Naive thymus-derived CD4-positive, alpha-beta T cell (primary cell): ENCODE measurements around the gene LRMDA. TPM values are rescaled to one million over a fixed set of nuclear protein-coding genes. Genes with fewer than 3 reads are reported as not detected.

Source experiments
- ATAC-seq: fragments of 150-1000 bp; cut with Tn5 transposase; 2 replicates; pipeline ENCODE4 v1.10.0; 2021; ENCODE audit warnings: mild to moderate bottlenecking, moderate library complexity
- CTCF ChIA-PET: fragments of 350-600 bp; sonication (Branson Sonifier 250); formaldehyde crosslinking; loops from one replicate; lab custom pipeline; 2021; ENCODE audit warnings: antibody characterized with exemption; lab: Charles Lee
- POLR2A ChIA-PET: fragments of 350-600 bp; sonication (Branson Sonifier 250); formaldehyde crosslinking; loops from one replicate; lab custom pipeline; 2021; ENCODE audit warnings: antibody characterized with exemption, inconsistent platforms; lab: Charles Lee
- DNase-seq, 9 donors: peaks; one replicate each; pipeline versions ENCODE4 v3.0.0 to v3.0.0-alpha.2; 2020 to 2022; ENCODE audit warnings: mixed read lengths in 1 of 9
- H3K27ac ChIP-seq: one replicate; pipeline ENCODE4 v1.7.0; 2013; ENCODE audit warnings: mild to moderate bottlenecking, low read depth, low read length, moderate library complexity
- H3K27me3 ChIP-seq, 2 donors: one replicate each; pipeline ENCODE4 v1.7.0; 2013; ENCODE audit warnings: low read length in 2 of 2, mild to moderate bottlenecking in 2 of 2, moderate library complexity in 2 of 2; ENCODE audit not compliant: control insufficient read depth in 2 of 2, insufficient read depth in 2 of 2
- H3K36me3 ChIP-seq, 3 experiments: 1 replicate in 2 of 3; 2 replicates in 1 of 3; pipeline ENCODE4 v1.7.0; 2013; ENCODE audit warnings: low read length in 3 of 3, mild to moderate bottlenecking in 3 of 3, moderate library complexity in 1 of 3; ENCODE audit not compliant: insufficient read depth in 3 of 3, control insufficient read depth in 2 of 3
- H3K4me1 ChIP-seq, 2 donors: one replicate each; pipeline ENCODE4 v1.7.0; 2013; ENCODE audit warnings: low read length in 2 of 2, mild to moderate bottlenecking in 2 of 2, moderate library complexity in 1 of 2; ENCODE audit not compliant: control insufficient read depth in 2 of 2, insufficient read depth in 2 of 2
- H3K4me3 ChIP-seq: 2 replicates; pipeline ENCODE4 v1.7.0; 2013; ENCODE audit warnings: mild to moderate bottlenecking, low read length
- H3K9me3 ChIP-seq, 3 experiments: 1 replicate in 2 of 3; 2 replicates in 1 of 3; pipeline ENCODE4 v1.7.0; 2013; ENCODE audit warnings: low read length in 3 of 3; ENCODE audit not compliant: control insufficient read depth in 2 of 3
- H3K27ac Mint-ChIP-seq, 9 donors: one replicate each; pipeline ENCODE4 v1.8.0; 2020 to 2022; ENCODE audit warnings: mixed read lengths in 9 of 9, mild to moderate bottlenecking in 8 of 9, moderate library complexity in 5 of 9, inconsistent platforms in 2 of 9
- H3K27me3 Mint-ChIP-seq, 5 donors: one replicate each; pipeline ENCODE4 v1.8.0; 2021 to 2022; ENCODE audit warnings: mixed read lengths in 5 of 5, mild to moderate bottlenecking in 1 of 5
- H3K36me3 Mint-ChIP-seq, 5 donors: one replicate each; pipeline ENCODE4 v1.8.0; 2020 to 2022; ENCODE audit warnings: mixed read lengths in 5 of 5, mild to moderate bottlenecking in 3 of 5, inconsistent platforms in 1 of 5
- H3K4me1 Mint-ChIP-seq, 7 donors: one replicate each; pipeline ENCODE4 v1.8.0; 2020 to 2022; ENCODE audit warnings: mixed read lengths in 7 of 7, mild to moderate bottlenecking in 3 of 7, inconsistent platforms in 1 of 7
- H3K4me3 Mint-ChIP-seq, 10 donors: one replicate each; pipeline ENCODE4 v1.8.0; 2020 to 2022; ENCODE audit warnings: mild to moderate bottlenecking in 10 of 10, mixed read lengths in 10 of 10, moderate library complexity in 6 of 10, inconsistent platforms in 2 of 10
- H3K9me3 Mint-ChIP-seq, 11 donors: one replicate each; pipeline ENCODE4 v1.8.0; 2020 to 2022; ENCODE audit warnings: mixed read lengths in 11 of 11, mild to moderate bottlenecking in 4 of 11, inconsistent platforms in 1 of 11, moderate library complexity in 1 of 11
- intact Hi-C, 2 donors: fragments of 100-400 bp; cut with micrococcal nuclease; formaldehyde crosslinking; loops; one replicate each; pipeline ENCODE4 v1.15.1; 2023
- polyA plus RNA-seq, 2 donors: library from polyadenylated mRNA; unstranded; fragments of 300-500 nt; fragmentation: Illumina TruSeq; gene quantifications; one replicate each; pipeline ENCODE4 v1.2.3, GENCODE V29; 2021
- total RNA-seq, 6 experiments: library from RNA in 5 of 6; stranded (reverse) in 5 of 6; gene quantifications; 1 replicate in 5 of 6; 2 replicates in 1 of 6; pipeline ENCODE4 v1.2.3 and lab custom pipeline; 2021 to 2026

Gene LRMDA
- total and polyA plus RNA-seq, 7 experiments from 2014 or later: 0.57 to 14.9 (median 3.0) TPM; not detected in 4

GRCh38 chr10:76122056-76122455 is 690.6 kb downstream of the LRMDA start:
- intact Hi-C loops: no loop called here
- Histone ChIP-seq H3K9me3 (no peaks in the 10 kb centered on the region), H3K4me1 (no peaks in the 10 kb centered on the region), H3K36me3 (no peaks in the 10 kb centered on the region), H3K4me3 (no peak overlapping the region), H3K27me3 (no peaks in the 10 kb centered on the region), H3K27ac (no peak overlapping the region)
- Mint-ChIP-seq H3K27me3 (peaks cover 0 to 7% (median 6%) of the 10 kb centered on the region in 5 donors), H3K9me3 (peaks cover 0 to 4% (median 0%) of the 10 kb centered on the region in 11 donors), H3K4me3 (no peak overlapping the region), H3K36me3 (no peaks in the 10 kb centered on the region), H3K27ac (no peak overlapping the region), H3K4me1 (peaks cover 0 to 5% (median 0%) of the 10 kb centered on the region in 7 donors)
- no peak for DNase-seq
- ATAC-seq: no peak
- CTCF ChIA-PET: no interaction called here
- POLR2A ChIA-PET: no interaction called here

- CTCF ChIA-PET: no interaction called here
- peaks cover 0 to 8% (median 0%) of the 10 kb centered on the region in 11 donors for H3K9me3 Mint-ChIP-seq
- H3K36me3 ChIP-seq: no peaks in the 10 kb centered on the region
- no peaks in the 10 kb centered on the region for H3K9me3 ChIP-seq
- peaks cover 0 to 11% (median 0%) of the 10 kb centered on the region in 7 donors for H3K4me1 Mint-ChIP-seq
- no peaks in the 10 kb centered on the region for H3K36me3 Mint-ChIP-seq
- peaks cover 0 to 9% (median 6%) of the 10 kb centered on the region in 5 donors for H3K27me3 Mint-ChIP-seq
- POLR2A ChIA-PET: no interaction called here
- no peak overlapping the region for H3K27ac ChIP-seq
- H3K4me3 Mint-ChIP-seq: no peak overlapping the region
- DNase-seq (no peak), ATAC-seq (no peak)
- no peaks in the 10 kb centered on the region for H3K27me3 ChIP-seq
- no peak overlapping the region for H3K4me3 ChIP-seq
- intact Hi-C loops: no loop called here
- H3K4me1 ChIP-seq: no peaks in the 10 kb centered on the region
- H3K27ac Mint-ChIP-seq: no peak overlapping the region
Measured at GRCh38 chr10:76124280-76124679, 692.9 kb downstream of the LRMDA start.

GRCh38 chr10:76125900-76126299 is 694.5 kb downstream of the LRMDA start:
- ChIA-PET POLR2A (no interaction called here), CTCF (no interaction called here)
- Histone ChIP-seq H3K27ac (no peak overlapping the region), H3K27me3 (no peaks in the 10 kb centered on the region), H3K9me3 (no peaks in the 10 kb centered on the region), H3K4me3 (no peak overlapping the region), H3K4me1 (no peaks in the 10 kb centered on the region), H3K36me3 (no peaks in the 10 kb centered on the region)
- H3K4me1 Mint-ChIP-seq: peaks cover 0 to 11% (median 0%) of the 10 kb centered on the region in 7 donors
- H3K36me3 Mint-ChIP-seq: no peaks in the 10 kb centered on the region
- H3K4me3 Mint-ChIP-seq: no peak overlapping the region
- intact Hi-C loops: no loop called here
- peaks cover 0 to 8% (median 0%) of the 10 kb centered on the region in 11 donors for H3K9me3 Mint-ChIP-seq
- DNase-seq: no peak
- no peak overlapping the region for H3K27ac Mint-ChIP-seq
- H3K27me3 Mint-ChIP-seq: peaks cover 0 to 4% (median 1%) of the 10 kb centered on the region in 5 donors
- ATAC-seq: no peak

DNA sequence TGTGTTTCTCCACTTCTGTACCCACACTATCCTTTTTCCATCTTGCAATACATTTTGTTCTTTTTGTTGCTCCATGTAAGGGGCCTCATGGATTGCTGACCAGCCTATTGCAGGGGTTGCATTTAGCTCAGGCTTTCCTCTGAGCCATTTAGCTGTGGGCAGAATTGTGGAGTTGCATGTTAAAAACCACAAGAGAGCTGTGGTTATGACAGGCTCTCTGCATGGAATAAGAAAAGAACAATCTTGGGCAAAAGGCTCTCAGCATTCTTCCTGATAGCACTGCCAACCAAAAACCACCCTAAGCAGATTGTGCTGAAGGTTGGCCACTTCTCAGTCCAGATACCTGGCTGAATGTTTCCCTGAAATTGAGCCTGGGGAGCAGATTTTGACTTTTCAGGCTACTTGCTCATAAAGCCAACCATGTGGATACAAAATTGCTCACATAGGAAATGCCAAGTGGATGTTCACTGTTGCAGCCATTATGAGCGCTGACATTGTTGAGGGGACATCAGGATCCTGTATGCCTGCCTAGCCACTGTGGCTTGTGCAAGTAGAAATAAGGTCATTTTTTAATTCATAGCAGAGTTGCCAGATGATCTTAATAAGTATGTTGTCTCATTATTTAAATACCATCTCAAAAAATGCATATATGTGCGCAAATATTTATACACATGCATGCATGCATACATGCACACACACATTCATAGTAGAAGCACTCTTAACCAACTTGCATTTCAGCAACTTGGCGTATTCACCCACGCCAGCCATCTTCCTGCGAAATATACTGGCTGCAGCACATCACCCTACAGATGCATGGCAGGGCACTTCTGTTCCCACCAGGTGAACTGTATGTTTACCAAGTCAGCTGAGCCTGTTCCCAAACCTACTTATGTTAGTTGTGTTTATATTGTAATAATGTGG is 695.4 kb downstream of the LRMDA start:
- Mint-ChIP-seq H3K36me3 (no peaks in the 10 kb centered on the region), H3K4me1 (peaks cover 0 to 11% (median 0%) of the 10 kb centered on the region in 7 donors), H3K9me3 (peaks cover 0 to 8% (median 0%) of the 10 kb centered on the region in 11 donors), H3K27me3 (peaks cover 0 to 3% (median 0%) of the 10 kb centered on the region in 5 donors), H3K4me3 (peak overlapping the region in 1 of 10 donors; percentile 12), H3K27ac (no peak overlapping the region)
- H3K4me3 ChIP-seq: no peak overlapping the region
- no peak overlapping the region for H3K27ac ChIP-seq
- ChIA-PET POLR2A (no interaction called here), CTCF (interaction anchor here (0.7 kb wide), 1 partner anchor 178 kb away, joined by 4 read pairs; no protein-coding TSS in a partner anchor)
- H3K4me1 ChIP-seq: no peaks in the 10 kb centered on the region
- intact Hi-C loops: no loop called here
- no peaks in the 10 kb centered on the region for H3K36me3 ChIP-seq
- no peaks in the 10 kb centered on the region for H3K9me3 ChIP-seq
- H3K27me3 ChIP-seq: no peaks in the 10 kb centered on the region
- no peak for DNase-seq
- ATAC-seq: no peak

DNA sequence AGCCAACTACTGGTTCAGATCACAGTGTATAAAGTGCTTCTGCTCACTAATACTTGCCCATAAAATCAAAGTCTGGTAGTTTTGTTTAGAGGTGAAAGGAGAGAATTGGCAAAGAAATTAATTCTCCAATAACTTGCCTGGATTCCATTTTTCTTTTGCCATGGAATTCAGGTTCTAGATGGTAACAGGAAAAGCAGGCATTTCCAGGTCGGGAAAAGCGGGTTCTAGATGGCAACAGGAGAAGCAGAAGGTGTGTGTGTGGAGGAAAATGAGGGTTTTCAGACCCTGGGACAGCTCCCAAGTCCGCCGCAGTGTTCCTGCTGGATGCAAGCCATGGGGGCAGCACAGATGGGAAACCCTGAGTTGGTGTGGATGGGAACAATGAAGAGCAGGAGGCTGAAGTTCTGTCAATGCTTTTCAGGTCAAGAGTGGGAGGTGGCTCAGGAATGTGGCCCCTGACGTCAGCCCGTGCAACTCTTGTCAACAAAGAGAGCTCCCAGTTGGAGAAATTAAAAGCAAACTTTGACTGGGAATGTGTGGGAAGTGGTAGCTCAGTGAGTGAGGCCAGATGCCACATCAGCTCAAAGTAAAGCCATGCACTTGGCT is 696.7 kb downstream of the LRMDA start:
- CTCF ChIA-PET: interaction anchor here (0.7 kb wide), 1 partner anchor 177 kb away, joined by 4 read pairs; no protein-coding TSS in a partner anchor
- Histone ChIP-seq H3K36me3 (no peaks in the 10 kb centered on the region), H3K9me3 (no peaks in the 10 kb centered on the region), H3K4me3 (no peak overlapping the region), H3K4me1 (no peaks in the 10 kb centered on the region), H3K27me3 (no peaks in the 10 kb centered on the region), H3K27ac (no peak overlapping the region)
- H3K4me1 Mint-ChIP-seq: peaks cover 0 to 11% (median 0%) of the 10 kb centered on the region in 7 donors
- H3K27me3 Mint-ChIP-seq: peaks cover 0 to 3% (median 0%) of the 10 kb centered on the region in 5 donors
- no peak for DNase-seq
- no peak overlapping the region for H3K4me3 Mint-ChIP-seq
- H3K36me3 Mint-ChIP-seq: no peaks in the 10 kb centered on the region
- peaks cover 0 to 10% (median 4%) of the 10 kb centered on the region in 11 donors for H3K9me3 Mint-ChIP-seq
- no peak overlapping the region for H3K27ac Mint-ChIP-seq
- ATAC-seq: no peak
- intact Hi-C loops: no loop called here
- POLR2A ChIA-PET: no interaction called here

DNA sequence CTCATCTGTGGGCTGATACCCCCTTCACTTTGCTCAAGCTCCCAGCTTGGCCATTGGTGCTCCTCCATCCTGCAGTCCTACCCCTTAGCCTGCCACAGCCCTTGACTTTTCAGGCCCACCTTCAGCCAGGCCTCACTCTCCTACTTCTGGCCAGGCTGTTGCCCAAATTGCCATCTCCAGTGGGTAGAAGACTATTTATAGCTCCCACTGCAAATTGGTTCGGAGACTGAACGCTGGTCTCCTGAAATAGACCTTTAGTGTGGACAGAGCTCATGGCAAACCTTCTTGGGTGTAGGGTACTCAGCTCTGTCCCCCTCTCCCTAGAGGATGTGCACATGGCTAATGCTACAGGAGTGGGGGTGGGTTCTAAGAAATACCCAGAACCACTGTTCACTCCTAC is 697.8 kb downstream of the LRMDA start:
- ATAC-seq (no peak), DNase-seq (no peak)
- Mint-ChIP-seq H3K4me1 (peaks cover 0 to 6% (median 0%) of the 10 kb centered on the region in 7 donors), H3K27me3 (peaks cover 0 to 3% (median 0%) of the 10 kb centered on the region in 5 donors), H3K27ac (no peak overlapping the region), H3K9me3 (peaks cover 0 to 10% (median 4%) of the 10 kb centered on the region in 11 donors), H3K4me3 (no peak overlapping the region), H3K36me3 (no peaks in the 10 kb centered on the region)
- no peaks in the 10 kb centered on the region for H3K36me3 ChIP-seq
- intact Hi-C loops: no loop called here
- CTCF ChIA-PET: no interaction called here
- H3K4me3 ChIP-seq: no peak overlapping the region
- no peaks in the 10 kb centered on the region for H3K4me1 ChIP-seq
- no peak overlapping the region for H3K27ac ChIP-seq
- POLR2A ChIA-PET: no interaction called here
- no peaks in the 10 kb centered on the region for H3K9me3 ChIP-seq
- H3K27me3 ChIP-seq: no peaks in the 10 kb centered on the region
